AG08396 (cell line): Measurements from ENCODE around the gene POMC.
"Not testable (repeated sequence)": the region's sequence is repeated elsewhere in the genome, so short reads cannot be mapped to it uniquely, and the experiment has no call there.

ENCODE experiments used
- DNase-seq: peaks from one replicate; pipeline ENCODE4 v3.0.0; 2012; ENCODE audit warnings: low spot score, mixed read lengths

POMC gene

GRCh38 chr2:25176541-25177181, 8.3 kb upstream of the POMC start:
- no peak for DNase-seq

GRCh38 chr2:25176138-25176537, 7.8 kb upstream of the POMC start:
- no peak for DNase-seq

GRCh38 chr2:25174192-25174861, 5.9 kb upstream of the POMC start:
- no peak for DNase-seq

- DNase-seq = no peak
Observed at GRCh38 chr2:25173719-25174118, 5.3 kb upstream of the POMC start.

- no peak for DNase-seq
Observed at GRCh38 chr2:25170888-25171287, 2.5 kb upstream of the POMC start.

- no peak for DNase-seq
Observed at GRCh38 chr2:25169073-25169470, 692 bp upstream of the POMC start.

- no peak for DNase-seq
Observed at GRCh38 chr2:25165992-25166875, 2.1 kb downstream of the POMC start.

- DNase-seq = no peak
Observed at GRCh38 chr2:25164561-25164960, 3.8 kb downstream of the POMC start.

GRCh38 chr2:25162061-25162460, 6.3 kb downstream of the POMC start:
- DNase-seq = not testable (repeated sequence)

- DNase-seq = no peak
Observed at GRCh38 chr2:25161055-25161781, 7.2 kb downstream of the POMC start.

GRCh38 chr2:25160376-25160775, 8.0 kb downstream of the POMC start:
- no peak for DNase-seq

GRCh38 chr2:25159949-25160348, 8.4 kb downstream of the POMC start:
- no peak for DNase-seq

- DNase-seq = no peak
Observed at GRCh38 chr2:25158096-25158852, 10.1 kb downstream of the POMC start.

GRCh38 chr2:25155401-25155800, 13.0 kb downstream of the POMC start:
- DNase-seq = no peak

- no peak for DNase-seq
Observed at GRCh38 chr2:25151718-25152117, 16.7 kb downstream of the POMC start.

GRCh38 chr2:25150993-25151392, 17.4 kb downstream of the POMC start:
- not testable (repeated sequence) for DNase-seq

- DNase-seq = no peak
Observed at GRCh38 chr2:25149646-25150045, 18.7 kb downstream of the POMC start.

- no peak for DNase-seq
Observed at GRCh38 chr2:25146896-25147295, 21.5 kb downstream of the POMC start.

GRCh38 chr2:25145803-25146202, 22.6 kb downstream of the POMC start:
- no peak for DNase-seq

GRCh38 chr2:25141120-25141519, 27.3 kb downstream of the POMC start:
- no peak for DNase-seq

GRCh38 chr2:25140535-25140934, 27.8 kb downstream of the POMC start:
- not testable (repeated sequence) for DNase-seq

- DNase-seq = no peak
Observed at GRCh38 chr2:25132693-25133092, 35.7 kb downstream of the POMC start.
